HG03095 (cell line): ENCODE measurements around the gene ARL4C.
"Not testable (repeated sequence)": the region's sequence is repeated elsewhere in the genome, so short reads cannot be mapped to it uniquely, and the experiment has no call there.

Experiments used
- ATAC-seq: cut with Tn5 transposase; IDR thresholded peaks from one replicate; pipeline ENCODE4 v1.9.1; 2021; ENCODE audit warnings: moderate library complexity; ENCODE audit not compliant: unreplicated experiment

The ARL4C gene

DNA sequence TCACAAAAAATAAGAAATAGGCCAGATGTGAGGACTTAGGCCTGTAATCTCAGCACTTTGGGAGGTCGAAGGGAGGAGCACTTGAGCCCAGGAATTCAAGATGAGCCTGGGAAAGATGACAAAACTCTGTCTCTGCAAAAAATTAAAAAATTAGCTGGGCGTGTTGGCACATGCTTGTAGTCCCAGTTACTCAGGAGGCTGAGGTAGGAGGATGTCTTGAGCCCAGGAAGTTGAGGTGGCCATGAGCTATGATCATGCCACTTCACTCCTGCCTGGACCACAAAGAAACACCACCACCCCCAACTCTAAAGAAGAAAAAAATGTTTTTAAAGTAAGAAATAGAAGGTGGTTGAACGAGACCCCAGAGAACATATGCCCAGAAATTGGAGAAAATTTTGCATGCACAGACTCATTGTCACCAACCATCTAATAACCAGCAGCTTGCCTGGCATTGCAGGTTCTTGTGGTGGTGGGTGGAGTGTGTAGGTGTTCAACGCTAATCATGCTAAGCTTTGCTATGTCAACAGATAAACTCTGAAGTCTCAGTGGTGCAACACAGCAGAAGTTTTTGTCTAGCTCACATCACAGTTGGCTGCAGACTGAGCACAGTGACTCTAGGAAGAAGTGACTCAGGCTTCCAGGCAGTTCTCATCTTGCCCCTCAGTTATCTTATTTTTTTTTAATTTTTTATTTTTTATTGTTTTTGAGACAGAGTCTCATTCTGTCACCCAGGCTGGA, 18.6 kb downstream of the ARL4C start:
- ATAC-seq, result no peak

DNA sequence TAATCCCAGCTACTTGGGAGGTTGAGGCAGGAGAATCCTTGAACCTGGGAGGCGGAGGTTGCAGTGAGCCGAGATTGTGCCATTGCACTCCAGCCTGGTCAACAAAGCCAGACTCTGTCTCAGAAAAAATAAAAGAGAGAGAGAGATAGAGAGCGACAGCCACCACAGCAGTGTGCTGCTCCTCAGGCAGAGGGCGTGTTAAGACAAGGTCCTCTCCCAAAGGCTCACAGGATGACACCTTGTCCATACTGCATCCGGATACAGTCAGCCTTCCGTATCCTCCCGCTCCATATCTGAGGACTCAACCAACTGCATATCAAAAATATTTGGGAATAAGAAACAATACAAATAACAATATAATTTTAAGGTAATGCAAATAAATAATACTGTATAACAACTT, 20.1 kb downstream of the ARL4C start:
- no peak for ATAC-seq

DNA sequence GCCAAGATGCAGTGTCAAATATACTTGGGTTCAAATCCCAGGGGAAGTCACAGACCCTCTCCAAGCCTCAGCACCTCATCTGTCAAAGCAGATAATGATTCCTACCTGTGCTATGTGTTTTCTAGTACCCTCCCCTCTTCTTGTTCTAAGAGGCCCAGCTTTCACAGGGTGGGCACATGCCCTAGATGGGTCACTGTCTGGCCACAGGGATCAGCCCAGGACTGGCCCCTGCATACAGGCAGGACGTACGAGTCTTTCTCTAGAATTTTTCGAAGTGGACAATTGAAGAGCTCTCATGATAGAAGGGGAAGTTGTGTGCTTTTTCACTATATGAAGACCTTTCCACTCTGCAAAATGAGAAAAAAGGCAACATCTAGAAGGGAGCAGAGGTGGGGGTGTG, 22.2 kb downstream of the ARL4C start:
- ATAC-seq, result no peak

DNA sequence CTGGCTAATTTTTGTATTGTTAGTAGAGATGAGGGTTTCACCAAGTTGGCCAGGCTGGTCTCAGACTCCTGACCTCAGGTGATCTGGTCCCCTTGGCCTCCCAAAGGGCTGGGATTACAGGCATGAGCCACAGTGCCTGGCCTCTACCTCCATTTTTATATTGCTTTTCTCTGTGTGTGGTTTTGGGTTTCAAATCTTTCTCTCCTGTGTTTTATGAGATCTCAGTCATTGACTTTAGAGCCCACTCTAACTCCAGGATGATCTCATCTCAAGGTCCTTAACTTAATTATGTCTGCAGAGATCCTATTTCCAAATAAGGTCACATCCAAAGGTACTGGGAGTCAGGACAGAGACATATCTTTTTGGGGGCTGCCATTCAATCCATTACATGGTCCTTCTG, 24.7 kb downstream of the ARL4C start:
- ATAC-seq, result no peak

DNA sequence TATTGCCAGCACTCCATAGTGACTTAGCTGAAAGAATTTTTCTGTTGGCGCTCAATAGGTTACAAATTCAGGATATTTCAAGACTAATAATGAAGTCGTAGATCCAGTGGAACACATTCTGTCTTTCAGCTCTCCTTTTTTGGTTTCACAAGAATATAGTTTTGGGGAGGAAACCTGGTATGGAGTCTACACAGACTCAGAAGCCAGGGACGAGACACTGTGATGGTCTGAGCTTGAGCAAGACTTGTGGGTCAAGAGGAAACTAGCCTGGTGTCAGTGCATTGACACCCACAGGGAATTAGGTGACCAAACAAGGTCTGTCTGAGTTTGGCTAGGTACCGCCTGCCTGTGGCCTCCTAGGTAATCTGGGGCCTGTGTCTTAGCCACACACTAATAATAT, 26.9 kb downstream of the ARL4C start:
- no peak for ATAC-seq

DNA sequence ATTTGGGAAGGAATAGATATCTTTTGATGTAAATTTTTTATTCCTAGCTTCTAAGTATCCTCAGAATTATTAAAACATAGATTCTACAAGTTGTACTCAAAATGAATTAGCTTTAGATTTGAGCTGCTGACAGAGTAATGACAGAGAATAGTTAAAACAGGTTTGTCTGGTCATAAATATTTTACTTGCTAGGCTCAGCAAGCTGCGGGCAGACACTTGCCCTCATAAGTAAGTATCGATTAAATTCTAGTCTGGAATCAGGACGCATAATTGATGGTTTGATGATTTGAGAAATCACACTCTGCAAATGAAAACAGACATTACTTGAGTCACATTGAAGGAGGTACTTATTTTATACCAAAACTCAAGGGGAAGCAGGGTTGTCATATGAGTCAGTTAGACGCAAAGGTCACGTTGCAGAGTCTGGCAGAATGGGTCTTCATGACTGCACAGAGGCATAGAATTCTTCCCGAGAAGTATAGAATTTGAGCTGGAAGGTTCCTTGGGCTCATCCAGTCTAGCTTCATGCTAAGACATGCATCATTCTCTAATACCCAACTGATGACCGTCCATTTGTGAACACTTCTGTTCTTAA, 27.5 kb downstream of the ARL4C start:
- no peak for ATAC-seq

DNA sequence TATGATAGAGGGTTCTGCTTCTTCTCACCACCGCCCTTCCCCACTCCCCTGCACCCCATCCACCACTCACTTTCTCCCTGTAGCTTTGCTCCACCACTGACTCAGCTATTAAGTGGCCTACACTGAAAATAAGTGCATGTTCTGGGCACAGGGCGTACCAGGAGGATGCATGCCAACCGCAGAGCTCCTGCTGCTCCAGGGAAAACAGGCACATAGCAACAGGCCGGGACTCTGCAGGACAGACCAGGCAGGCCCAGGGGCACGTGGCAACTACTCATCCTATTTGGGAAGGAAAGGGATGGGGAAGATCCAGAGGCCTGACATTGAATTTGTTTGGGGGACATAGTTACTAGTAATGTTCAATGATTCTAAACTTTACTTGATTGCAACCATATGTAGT, 28.4 kb downstream of the ARL4C start:
- ATAC-seq, result no peak

DNA sequence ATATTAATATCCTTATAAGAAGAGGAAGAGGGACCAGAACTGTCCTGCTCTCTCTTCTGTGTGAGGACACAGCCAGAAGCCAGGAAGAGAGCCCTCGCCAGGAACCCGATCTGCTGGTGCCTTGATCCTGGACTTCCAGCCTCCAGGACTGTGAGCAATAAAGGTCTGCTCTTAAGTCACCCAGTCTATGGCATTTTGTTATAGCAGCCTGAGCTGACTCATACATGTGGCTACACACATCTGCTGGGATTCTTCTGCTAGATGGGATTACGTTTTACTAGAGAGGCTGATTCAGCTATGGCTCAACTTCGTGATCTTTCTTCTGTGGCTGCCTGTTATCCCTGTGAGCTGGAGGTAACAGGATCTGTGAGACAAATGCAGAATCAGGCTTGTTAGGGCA, 29.6 kb downstream of the ARL4C start:
- no peak for ATAC-seq

DNA sequence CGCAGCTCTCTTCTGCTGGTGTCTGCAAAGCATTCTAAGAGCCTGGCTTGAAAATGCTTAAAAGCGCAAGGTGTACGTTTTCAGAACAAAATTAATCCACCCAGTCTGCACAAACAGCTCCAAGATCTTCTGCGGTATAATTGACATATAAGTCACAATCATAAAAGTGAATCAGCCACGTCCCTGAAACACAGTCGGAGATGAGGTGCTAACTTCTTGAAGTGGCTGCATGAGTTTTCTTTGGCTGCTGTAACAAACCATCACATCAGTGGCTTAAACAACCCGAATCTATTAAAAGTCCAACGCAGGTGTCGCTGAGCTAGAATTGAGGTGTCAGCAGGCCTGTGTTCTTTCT, 32.6 kb downstream of the ARL4C start:
- ATAC-seq, result no peak

DNA sequence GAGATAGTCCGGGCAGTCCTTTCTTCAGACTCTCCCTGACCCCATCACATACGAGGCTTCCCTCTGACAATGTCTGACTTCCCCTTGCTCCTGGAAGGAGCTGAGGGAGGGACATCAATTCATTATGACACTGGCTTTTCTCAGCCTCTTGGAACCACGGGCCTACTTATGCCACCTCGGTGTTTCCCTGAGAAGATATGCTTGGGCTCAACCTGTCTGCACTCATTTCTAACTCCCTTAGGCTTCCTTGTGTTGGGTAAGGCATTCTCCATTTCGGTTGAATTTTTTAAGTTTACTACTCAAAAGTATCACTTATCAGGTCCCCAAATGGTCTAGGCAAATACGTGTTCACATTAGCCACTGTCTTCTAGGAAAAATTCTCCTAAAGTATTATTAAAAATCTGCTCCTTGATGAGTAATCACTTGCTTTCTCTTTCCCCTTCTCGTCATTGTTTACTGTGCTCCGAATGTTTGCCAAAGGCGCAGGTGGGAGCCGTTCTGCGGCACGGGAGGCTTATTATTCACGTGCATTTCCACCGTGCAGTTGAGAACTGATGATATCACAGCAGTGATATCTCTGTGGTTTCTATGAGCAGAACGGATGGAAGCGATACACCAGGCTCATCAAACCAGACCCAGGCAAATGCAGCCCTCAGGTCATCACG, 33.1 kb downstream of the ARL4C start:
- ATAC-seq, result no peak

DNA sequence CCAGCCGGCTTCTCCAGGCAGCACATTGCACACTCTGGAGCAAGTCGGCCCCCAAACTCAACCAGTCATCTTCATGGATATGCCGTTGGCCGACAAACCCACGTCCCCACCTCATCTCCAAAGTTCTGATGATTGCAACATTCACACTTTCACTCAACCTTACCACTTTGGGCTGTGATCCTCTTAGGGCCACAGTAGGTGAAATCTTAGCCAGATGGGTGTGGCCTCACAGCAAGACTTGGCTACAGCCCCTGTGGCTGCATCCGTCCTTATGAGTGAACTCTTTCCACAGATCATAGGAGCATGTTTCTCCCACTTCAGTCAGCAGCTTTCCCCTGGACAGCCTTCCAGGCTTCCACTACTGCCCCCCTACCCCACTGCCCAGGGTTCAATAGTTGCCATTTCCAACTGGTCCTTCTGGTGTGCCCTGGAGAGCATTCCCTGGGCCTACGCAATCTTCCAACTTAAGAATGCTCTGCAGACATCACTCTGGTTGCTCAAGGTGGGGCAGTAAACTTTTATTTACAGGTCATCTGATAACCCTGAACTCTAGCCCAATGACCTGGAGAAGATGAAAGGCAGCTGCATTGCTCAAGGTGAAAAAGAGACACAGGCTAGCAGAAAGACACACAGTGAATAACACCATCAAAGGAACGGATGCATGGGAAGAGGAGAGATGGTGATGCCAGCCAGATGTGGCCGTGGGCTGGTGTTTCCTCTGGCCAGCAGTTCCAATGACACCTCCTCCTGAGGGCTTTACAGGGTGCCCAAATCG, 34.5 kb downstream of the ARL4C start:
- no peak for ATAC-seq

DNA sequence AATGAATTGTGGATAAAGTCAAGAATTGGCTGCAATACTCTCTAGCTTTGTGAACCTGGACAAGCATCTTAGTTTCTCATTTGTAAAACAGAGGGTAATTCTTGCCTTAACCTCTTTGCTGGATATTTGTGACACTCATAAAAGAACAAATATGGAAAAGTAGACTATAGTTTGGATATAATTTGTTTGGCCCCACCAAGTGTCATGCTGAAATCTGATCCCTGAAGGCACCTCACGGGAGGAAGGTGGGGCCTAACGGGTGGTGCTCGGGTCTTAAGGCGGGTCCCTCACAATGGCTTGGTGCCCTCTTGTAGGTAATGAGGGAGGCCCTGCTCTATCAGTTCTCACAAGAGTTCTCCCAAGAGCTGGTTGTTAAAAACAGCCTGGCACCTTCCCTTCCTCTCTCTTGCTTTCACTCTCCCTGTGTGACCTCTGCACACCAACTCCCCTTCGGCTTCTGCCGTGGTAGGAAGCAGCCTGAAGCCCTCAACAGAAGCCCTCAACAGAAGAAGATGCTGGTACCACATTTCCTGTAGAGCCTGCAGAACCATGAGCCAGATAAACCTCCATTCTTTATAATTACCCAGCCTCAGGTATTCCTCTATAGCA, 37.4 kb downstream of the ARL4C start:
- no peak for ATAC-seq

DNA sequence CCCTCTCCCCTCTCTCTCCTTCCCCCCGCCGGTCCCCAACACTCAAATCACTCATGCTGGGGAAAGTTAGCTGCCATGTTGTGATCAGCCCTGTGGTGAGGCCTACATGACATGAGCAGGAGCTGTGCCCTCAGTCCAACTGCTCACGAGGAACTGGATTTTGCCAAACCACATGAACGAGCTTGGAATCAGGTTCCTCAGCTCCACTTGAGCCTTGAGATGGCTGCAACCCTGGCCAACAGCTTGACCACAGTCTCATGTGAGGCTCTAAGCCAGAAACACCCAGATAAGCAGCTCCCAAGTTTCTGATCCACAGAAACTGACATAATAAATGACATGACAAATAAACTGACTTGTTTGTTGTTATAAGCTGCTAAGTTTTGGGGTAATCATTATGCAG, 38.4 kb downstream of the ARL4C start:
- no peak for ATAC-seq

DNA sequence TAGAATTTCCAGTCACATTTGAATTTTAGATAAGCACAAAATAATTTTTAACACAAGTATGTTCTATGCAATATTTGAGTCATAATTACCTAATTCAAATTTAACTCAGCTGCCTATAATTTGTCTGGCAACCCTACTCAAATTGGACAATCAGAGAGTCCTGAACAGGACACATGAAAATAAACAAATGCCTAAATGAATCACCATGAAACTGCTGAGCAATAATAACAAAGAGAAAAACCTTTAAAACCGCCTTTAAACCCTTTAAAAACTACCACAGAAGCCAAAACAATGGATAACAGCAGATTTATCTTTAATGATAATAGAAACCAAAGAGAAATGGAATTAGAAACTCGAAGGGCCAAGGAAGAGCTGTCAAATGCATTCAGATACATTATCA, 39.5 kb downstream of the ARL4C start:
- no peak for ATAC-seq

DNA sequence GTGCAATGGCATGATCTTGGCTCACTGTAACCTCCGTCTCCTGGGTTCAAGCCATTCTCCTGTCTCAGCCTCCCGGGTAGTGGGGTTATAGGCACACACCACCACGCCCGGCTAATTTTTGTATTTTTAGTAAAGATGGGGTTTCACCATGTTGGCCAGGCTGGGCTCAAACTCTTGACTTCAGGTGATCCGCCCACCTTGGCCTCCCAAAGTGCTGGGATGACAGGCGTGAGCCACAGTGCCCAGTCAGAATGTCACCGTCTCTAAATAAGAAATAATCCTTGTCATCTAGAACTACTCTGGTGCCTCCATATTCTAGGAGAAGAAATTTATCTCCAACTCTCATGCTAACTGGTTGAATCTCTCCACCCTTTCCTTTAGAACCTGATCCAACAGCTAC, 41.6 kb downstream of the ARL4C start:
- ATAC-seq, result not testable (repeated sequence)

DNA sequence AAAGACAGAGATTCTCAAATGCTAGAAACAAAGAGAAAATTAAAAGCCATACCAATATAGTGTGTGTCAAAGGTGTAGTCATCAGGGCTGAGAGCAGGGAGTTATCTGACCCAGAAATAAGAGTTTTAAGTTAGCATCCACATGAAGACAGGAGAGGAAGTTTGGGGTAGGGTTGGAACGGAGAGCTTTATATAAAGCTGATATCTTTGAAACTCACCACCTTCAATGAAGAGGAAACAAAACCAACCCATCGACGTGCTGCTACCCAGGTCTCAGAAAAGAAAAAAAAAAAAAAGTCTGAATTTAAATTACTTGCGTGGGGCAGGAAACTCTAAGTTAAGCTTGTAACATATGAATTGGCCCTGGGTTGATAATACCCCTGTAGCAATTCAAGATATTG, 42.4 kb downstream of the ARL4C start:
- ATAC-seq, result no peak

DNA sequence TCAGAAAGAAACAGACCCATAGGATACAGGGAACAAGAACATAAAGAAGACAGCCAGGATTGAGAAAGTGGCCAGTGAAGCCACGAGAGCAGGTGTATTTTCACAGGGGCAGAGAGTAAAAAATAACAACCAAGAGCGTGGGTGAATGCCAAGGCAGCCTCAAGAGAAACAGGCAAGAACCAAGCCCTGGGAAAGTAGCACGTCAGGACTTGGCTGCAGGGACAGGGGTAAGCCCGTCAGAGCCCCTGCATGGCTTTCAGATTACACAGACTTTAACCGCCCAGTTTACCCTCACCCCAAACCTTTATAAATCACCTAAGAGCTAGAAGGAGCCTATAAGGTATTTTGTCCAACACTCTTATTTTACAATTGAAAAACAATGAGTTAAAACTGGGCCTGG, 43.7 kb downstream of the ARL4C start:
- ATAC-seq, result no peak

DNA sequence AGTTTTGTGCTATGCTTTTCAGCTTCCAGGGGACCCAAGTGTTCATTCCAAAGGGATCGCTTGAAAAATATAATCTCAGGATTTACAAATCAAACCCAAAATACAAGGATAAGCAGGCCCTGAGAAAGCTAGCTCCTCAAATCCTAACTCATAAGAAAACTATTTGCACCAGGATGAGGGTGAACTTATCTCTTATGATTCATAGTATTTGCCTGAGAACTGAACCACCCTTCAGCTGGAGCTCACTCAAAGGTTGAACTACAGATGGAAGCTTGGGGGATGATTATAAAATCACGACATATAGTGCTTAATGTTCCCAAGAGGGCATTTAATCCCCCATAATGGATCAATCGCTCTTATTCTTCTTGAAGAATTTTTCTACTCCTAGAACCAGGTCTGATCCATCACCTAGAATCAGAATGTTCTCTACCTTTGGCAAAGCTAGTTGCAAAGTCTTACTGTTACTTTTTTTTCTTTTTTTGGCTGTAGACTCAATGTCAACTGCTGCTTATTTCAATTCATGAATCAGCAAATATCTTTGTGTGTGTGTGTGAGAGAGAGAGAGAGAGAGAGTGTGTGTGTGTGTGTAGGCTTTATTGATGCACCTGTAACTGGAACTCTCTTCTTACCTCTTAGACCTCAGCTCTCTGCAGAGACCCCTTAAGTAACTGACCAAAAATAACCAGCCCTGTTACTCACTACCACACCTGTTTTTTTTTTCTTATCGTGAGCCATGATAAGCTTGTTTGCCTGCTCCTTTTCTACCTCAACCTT, 44.8 kb downstream of the ARL4C start:
- ATAC-seq, result no peak

DNA sequence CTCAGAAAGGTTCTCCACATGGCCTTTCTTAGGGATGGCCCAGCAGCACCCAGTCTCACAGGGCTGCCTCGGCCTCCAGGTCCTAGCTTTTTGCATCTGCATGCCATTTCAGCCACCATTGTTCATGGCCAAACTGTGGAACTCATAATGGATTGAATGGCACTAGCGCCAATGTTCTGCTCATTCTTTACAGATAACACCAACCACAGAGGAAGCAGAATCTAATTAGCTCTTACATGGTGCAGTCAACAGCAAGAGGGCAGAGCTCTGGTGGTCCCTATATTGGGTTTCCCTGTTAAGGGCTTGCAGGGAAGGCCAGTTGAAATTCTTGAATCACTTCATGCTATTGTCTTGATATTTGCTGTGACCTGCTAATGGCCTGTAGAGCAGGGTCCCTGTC, 45.6 kb downstream of the ARL4C start:
- no peak for ATAC-seq

DNA sequence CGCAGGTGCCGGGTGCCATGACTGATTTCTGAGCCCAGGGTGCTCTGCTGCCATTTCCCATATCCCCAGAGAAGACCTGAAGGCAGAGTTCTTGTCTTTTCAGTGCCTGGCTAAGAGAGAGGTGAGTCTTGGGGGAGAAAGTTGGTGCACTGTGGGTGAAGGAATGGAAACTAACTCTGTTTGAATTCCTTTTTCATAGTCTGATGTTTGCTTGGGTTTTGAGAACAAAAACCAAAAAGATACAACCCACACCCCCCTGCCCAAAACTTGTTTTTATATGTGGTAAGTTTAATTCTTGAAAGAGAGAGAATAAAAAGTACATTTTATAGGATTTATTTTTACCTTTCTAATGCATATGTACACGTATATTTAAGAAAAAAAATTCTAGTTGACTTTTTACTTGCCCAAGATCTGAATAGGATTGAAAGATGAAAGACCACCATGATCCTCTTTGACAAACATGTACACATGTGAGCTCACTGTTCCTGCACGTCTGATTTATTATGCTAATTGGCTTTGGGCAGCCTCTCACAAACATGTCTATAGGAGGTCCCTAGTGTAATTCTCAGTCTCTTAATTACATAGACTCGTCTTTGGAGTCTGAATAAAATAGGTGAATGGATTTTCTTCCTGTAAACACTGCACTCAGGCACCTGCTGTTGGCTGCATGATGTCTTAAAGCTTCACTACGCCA, 46.3 kb downstream of the ARL4C start:
- no peak for ATAC-seq
